ENCODE results near the gene APOA1.

Gene APOA1

GRCh38 chr11:116881143-116881542 lies 43.7 kb upstream of the APOA1 start:
- H3K9ac ChIP-seq (ENCODE audit: low read depth, low read length), result no peak overlapping the region
- no peak overlapping the region for H3K4me2 ChIP-seq (ENCODE audit: insufficient read depth, low read length)
- H3K9me3 ChIP-seq (ENCODE audit: insufficient read depth, low read length, severe bottlenecking), result no peaks in the 10 kb centered on the region
- no peak overlapping the region for H2AFZ ChIP-seq (ENCODE audit: low read depth, low read length)
- ATAC-seq (ENCODE audit: insufficient read depth, low read depth) (no peak), DNase-seq (no peak)
- no peak overlapping the region for H3K4me3 ChIP-seq (ENCODE audit: low read depth in 1 of 2, low read length in 2 of 2)
- TF ChIP-seq CTCF (IDR thresholded peaks at IDR 0.05; ENCODE audit: borderline replicate concordance, extremely low read depth, low read length, poor library complexity, severe bottlenecking), result no peak
- TF ChIP-seq EZH2 (IDR thresholded peaks at IDR 0.05; ENCODE audit: borderline replicate concordance, low read depth, low read length, severe bottlenecking), result no peak
- H4K20me1 ChIP-seq (ENCODE audit: insufficient read depth, low read length), result no peaks in the 10 kb centered on the region
- H3K27ac ChIP-seq (ENCODE audit: low read length), result no peak overlapping the region
- no peaks in the 10 kb centered on the region for H3K27me3 ChIP-seq (ENCODE audit: insufficient read depth, low read length, poor library complexity)
- H3K79me2 ChIP-seq (ENCODE audit: insufficient read depth, low read length), result no peaks in the 10 kb centered on the region
- no peaks in the 10 kb centered on the region for H3K4me1 ChIP-seq (ENCODE audit: insufficient read depth, low read length)
- H3K36me3 ChIP-seq (ENCODE audit: insufficient read depth, low read length), result no peaks in the 10 kb centered on the region

- no peak overlapping the region for H3K27ac ChIP-seq (ENCODE audit: low read length)
- H4K20me1 ChIP-seq (ENCODE audit: insufficient read depth, low read length), result no peaks in the 10 kb centered on the region
- ATAC-seq (ENCODE audit: insufficient read depth, low read depth) (peak; percentile 90), DNase-seq (peak; percentile 20)
- no peak overlapping the region for H3K4me2 ChIP-seq (ENCODE audit: insufficient read depth, low read length)
- peaks cover 8% of the 10 kb centered on the region for H3K36me3 ChIP-seq (ENCODE audit: insufficient read depth, low read length)
- H2AFZ ChIP-seq (ENCODE audit: low read depth, low read length), result no peak overlapping the region
- H3K4me1 ChIP-seq (ENCODE audit: insufficient read depth, low read length), result no peaks in the 10 kb centered on the region
- no peaks in the 10 kb centered on the region for H3K9me3 ChIP-seq (ENCODE audit: insufficient read depth, low read length, severe bottlenecking)
- no peak overlapping the region for H3K4me3 ChIP-seq (ENCODE audit: low read depth in 1 of 2, low read length in 2 of 2)
- TF ChIP-seq EZH2 (IDR thresholded peaks at IDR 0.05; ENCODE audit: borderline replicate concordance, low read depth, low read length, severe bottlenecking) (no peak), CTCF (IDR thresholded peaks at IDR 0.05; ENCODE audit: borderline replicate concordance, extremely low read depth, low read length, poor library complexity, severe bottlenecking) (peak; percentile 77)
- H3K79me2 ChIP-seq (ENCODE audit: insufficient read depth, low read length), result no peaks in the 10 kb centered on the region
- H3K9ac ChIP-seq (ENCODE audit: low read depth, low read length), result no peak overlapping the region
- H3K27me3 ChIP-seq (ENCODE audit: insufficient read depth, low read length, poor library complexity), result no peaks in the 10 kb centered on the region
These were observed 42.6 kb upstream of the APOA1 start for GRCh38 chr11:116879800-116880625.

- DNase-seq (no peak), ATAC-seq (ENCODE audit: insufficient read depth, low read depth) (no peak)
- H3K4me2 ChIP-seq (ENCODE audit: insufficient read depth, low read length), result no peak overlapping the region
- no peak overlapping the region for H2AFZ ChIP-seq (ENCODE audit: low read depth, low read length)
- no peaks in the 10 kb centered on the region for H3K9me3 ChIP-seq (ENCODE audit: insufficient read depth, low read length, severe bottlenecking)
- no peak overlapping the region for H3K4me3 ChIP-seq (ENCODE audit: low read depth in 1 of 2, low read length in 2 of 2)
- no peaks in the 10 kb centered on the region for H3K4me1 ChIP-seq (ENCODE audit: insufficient read depth, low read length)
- H3K9ac ChIP-seq (ENCODE audit: low read depth, low read length), result no peak overlapping the region
- H3K36me3 ChIP-seq (ENCODE audit: insufficient read depth, low read length), result peaks cover 39% of the 10 kb centered on the region
- TF ChIP-seq CTCF (IDR thresholded peaks at IDR 0.05; ENCODE audit: borderline replicate concordance, extremely low read depth, low read length, poor library complexity, severe bottlenecking) (no peak), EZH2 (IDR thresholded peaks at IDR 0.05; ENCODE audit: borderline replicate concordance, low read depth, low read length, severe bottlenecking) (no peak)
- H3K79me2 ChIP-seq (ENCODE audit: insufficient read depth, low read length), result no peaks in the 10 kb centered on the region
- H3K27me3 ChIP-seq (ENCODE audit: insufficient read depth, low read length, poor library complexity), result no peaks in the 10 kb centered on the region
- no peaks in the 10 kb centered on the region for H4K20me1 ChIP-seq (ENCODE audit: insufficient read depth, low read length)
- H3K27ac ChIP-seq (ENCODE audit: low read length), result no peak overlapping the region
These were observed 39.2 kb upstream of the APOA1 start for GRCh38 chr11:116876656-116877055.
